GM12864 (cell line): ENCODE data around the gene ONECUT3.

Source experiments
- DNase-seq: peaks from one replicate; pipeline ENCODE4 v3.0.0-alpha.2; 2011; ENCODE audit warnings: low read depth
- H3K4me3 ChIP-seq: 2 replicates; pipeline ENCODE4 v1.5.1; 2011; ENCODE audit warnings: mild to moderate bottlenecking, low read depth, low read length, control low read depth
- TF ChIP-seq, protein P1 (sequence below): IDR thresholded peaks from 2 replicates; pipeline ENCODE4 v1.5.1; 2011; ENCODE audit warnings: low read depth, mild to moderate bottlenecking, moderate library complexity, low read length, control low read depth, inconsistent platforms; ENCODE audit errors: missing control alignments

Gene ONECUT3

DNA sequence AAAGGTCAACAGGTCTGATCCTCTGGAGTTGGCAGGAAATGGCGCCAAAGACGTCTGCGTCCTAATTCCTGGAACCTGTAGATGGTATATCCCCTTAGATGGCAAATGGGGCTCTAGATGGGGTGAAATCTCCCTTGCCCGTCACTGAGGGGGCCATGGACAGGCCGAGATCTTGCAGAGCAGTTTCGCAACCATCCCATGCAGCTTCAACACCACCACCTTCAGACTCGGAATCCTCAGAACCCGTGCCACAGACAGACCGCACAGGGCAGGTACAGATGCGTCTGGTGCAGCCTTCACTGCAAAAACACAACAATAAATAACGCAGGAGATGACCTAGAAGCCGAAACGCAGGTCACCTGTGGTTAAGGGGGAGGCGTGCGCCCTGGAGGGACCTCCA, 77.3 kb downstream of the ONECUT3 start:
- no peak for DNase-seq
- TF ChIP-seq, protein P1, sequence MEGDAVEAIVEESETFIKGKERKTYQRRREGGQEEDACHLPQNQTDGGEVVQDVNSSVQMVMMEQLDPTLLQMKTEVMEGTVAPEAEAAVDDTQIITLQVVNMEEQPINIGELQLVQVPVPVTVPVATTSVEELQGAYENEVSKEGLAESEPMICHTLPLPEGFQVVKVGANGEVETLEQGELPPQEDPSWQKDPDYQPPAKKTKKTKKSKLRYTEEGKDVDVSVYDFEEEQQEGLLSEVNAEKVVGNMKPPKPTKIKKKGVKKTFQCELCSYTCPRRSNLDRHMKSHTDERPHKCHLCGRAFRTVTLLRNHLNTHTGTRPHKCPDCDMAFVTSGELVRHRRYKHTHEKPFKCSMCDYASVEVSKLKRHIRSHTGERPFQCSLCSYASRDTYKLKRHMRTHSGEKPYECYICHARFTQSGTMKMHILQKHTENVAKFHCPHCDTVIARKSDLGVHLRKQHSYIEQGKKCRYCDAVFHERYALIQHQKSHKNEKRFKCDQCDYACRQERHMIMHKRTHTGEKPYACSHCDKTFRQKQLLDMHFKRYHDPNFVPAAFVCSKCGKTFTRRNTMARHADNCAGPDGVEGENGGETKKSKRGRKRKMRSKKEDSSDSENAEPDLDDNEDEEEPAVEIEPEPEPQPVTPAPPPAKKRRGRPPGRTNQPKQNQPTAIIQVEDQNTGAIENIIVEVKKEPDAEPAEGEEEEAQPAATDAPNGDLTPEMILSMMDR, result no peak
- no peak overlapping the region for H3K4me3 ChIP-seq
